Measurements from ENCODE around the gene CCL1. TPM values are rescaled to one million over a fixed set of nuclear protein-coding genes. Genes with fewer than 3 reads are reported as not detected.

CCL1 gene
- total RNA-seq, 1 experiment from 2014 or later: not detected

- H3K27ac ChIP-seq (ENCODE audit: insufficient read length, low read depth, low read length): no peak overlapping the region
Observed at GRCh38 chr17:34360601-34361270, 2.3 kb downstream of the CCL1 start.

More at GRCh38 chr17:34360601-34361270, 2.3 kb downstream of the CCL1 start:
- Histone ChIP-seq H2BK15ac (ENCODE audit: low read depth, low read length) (no peak overlapping the region), H3K23me2 (ENCODE audit: insufficient read length, low read depth, low read length, poor library complexity, severe bottlenecking) (no peaks in the 10 kb centered on the region), H3K18ac (ENCODE audit: insufficient read length, low read depth, low read length) (no peak overlapping the region), H2AFZ (ENCODE audit: low read length) (no peak overlapping the region), H4K8ac (replicated peaks; ENCODE audit: insufficient read length, low read depth, low read length) (no peak overlapping the region), H3K9me3 (ENCODE audit: control insufficient read depth, low read depth, low read length) (no peaks in the 10 kb centered on the region), H3K4me1 (ENCODE audit: insufficient read depth, low read length) (no peaks in the 10 kb centered on the region), H3K4me2 (ENCODE audit: insufficient read depth, insufficient read length, low read length) (no peak overlapping the region), H3K23ac (ENCODE audit: insufficient read length, low read depth, low read length) (no peak overlapping the region), H2BK120ac (ENCODE audit: low read depth, low read length, poor library complexity, severe bottlenecking) (no peak overlapping the region), H3T11ph (ENCODE audit: low read length) (no peak overlapping the region), H2BK12ac (ENCODE audit: insufficient read length, low read depth, low read length) (no peak overlapping the region), H3K4ac (ENCODE audit: low read depth, low read length) (no peak overlapping the region), H3K9ac (ENCODE audit: extremely low read depth, insufficient read length, low read length) (no peak overlapping the region), H3K79me2 (ENCODE audit: insufficient read depth, low read length) (no peaks in the 10 kb centered on the region), H2AK5ac (ENCODE audit: insufficient read length, low read length) (no peak overlapping the region), H3K56ac (ENCODE audit: insufficient read length, low read depth, low read length) (no peak overlapping the region), H4K5ac (ENCODE audit: insufficient read length, low read depth, low read length) (no peak overlapping the region), H4K91ac (ENCODE audit: insufficient read length, low read depth, low read length) (no peak overlapping the region), H4K20me1 (ENCODE audit: control insufficient read depth, insufficient read depth, insufficient read length) (no peaks in the 10 kb centered on the region), H3K79me1 (ENCODE audit: insufficient read depth, low read depth, low read length, poor library complexity, severe bottlenecking) (no peaks in the 10 kb centered on the region), H2BK5ac (ENCODE audit: insufficient read length, low read length) (no peak overlapping the region), H3K14ac (ENCODE audit: insufficient read depth, low read length) (no peak overlapping the region), H2BK20ac (ENCODE audit: low read depth, low read length, poor library complexity, severe bottlenecking) (no peak overlapping the region), H3K27me3 (ENCODE audit: insufficient read depth, low read length) (no peaks in the 10 kb centered on the region)
- no peaks in the 10 kb centered on the region; a peak in 1 of 5 replicates for H3K9me3 Mint-ChIP-seq
- peaks cover 26% of the 10 kb centered on the region for H3K27me3 Mint-ChIP-seq (ENCODE audit: low read depth)
- H3K4me3 Mint-ChIP-seq: no peak overlapping the region
- H3K27ac Mint-ChIP-seq: no peak overlapping the region
- no peaks in the 10 kb centered on the region for H3K36me3 Mint-ChIP-seq (ENCODE audit: insufficient read depth in 1 of 3, low read depth in 3 of 3)
- no peak for DNase-seq
- no CpG with 5 or more reads among the region's 11 CpGs for WGBS (ENCODE audit: extremely low coverage, insufficient read length, low lambda C conversion rate)
- H3K4me1 Mint-ChIP-seq: peaks cover 3 to 7% of the 10 kb centered on the region in 2 experiments; a peak in 3 of 4 replicates
- no peak for TF ChIP-seq CTCF (conservative IDR thresholded peaks at IDR 0.05)

Data from H9 (cell line).